Nephron progenitor cell (in vitro differentiated cells): Measurements from ENCODE around the gene UCHL3.
A peak's percentile ranks its signal among the peaks of the same experiment; 100 is the strongest.

Source experiments
- DNase-seq: peaks from one replicate; pipeline ENCODE4 v3.0.0; 2021
- H3K27ac Mint-ChIP-seq: 2 replicates; pipeline ENCODE4 v1.8.0; 2021; ENCODE audit warnings: mild to moderate bottlenecking, moderate library complexity, mixed read lengths
- H3K27me3 Mint-ChIP-seq: 2 replicates; pipeline ENCODE4 v1.8.0; 2021; ENCODE audit warnings: mild to moderate bottlenecking, low read depth, mixed read lengths; ENCODE audit not compliant: poor library complexity
- H3K36me3 Mint-ChIP-seq: 2 replicates; pipeline ENCODE4 v1.8.0; 2021; ENCODE audit warnings: low read depth, mixed read lengths
- H3K4me1 Mint-ChIP-seq: 2 replicates; pipeline ENCODE4 v1.8.0; 2021; ENCODE audit warnings: mixed read lengths
- H3K4me3 Mint-ChIP-seq: 2 replicates; pipeline ENCODE4 v1.8.0; 2021; ENCODE audit warnings: mild to moderate bottlenecking, moderate library complexity, mixed read lengths
- H3K9me3 Mint-ChIP-seq: 2 replicates; pipeline ENCODE4 v1.8.0; 2021; ENCODE audit warnings: mild to moderate bottlenecking, moderate library complexity, mixed read lengths
- TF ChIP-seq, protein P1 (sequence below): fragments of 200-600 bp; sonication (generic); IDR thresholded peaks from 2 replicates; pipeline ENCODE4 v1.5.0; 2021; ENCODE audit warnings: antibody characterized with exemption

UCHL3 gene

DNA sequence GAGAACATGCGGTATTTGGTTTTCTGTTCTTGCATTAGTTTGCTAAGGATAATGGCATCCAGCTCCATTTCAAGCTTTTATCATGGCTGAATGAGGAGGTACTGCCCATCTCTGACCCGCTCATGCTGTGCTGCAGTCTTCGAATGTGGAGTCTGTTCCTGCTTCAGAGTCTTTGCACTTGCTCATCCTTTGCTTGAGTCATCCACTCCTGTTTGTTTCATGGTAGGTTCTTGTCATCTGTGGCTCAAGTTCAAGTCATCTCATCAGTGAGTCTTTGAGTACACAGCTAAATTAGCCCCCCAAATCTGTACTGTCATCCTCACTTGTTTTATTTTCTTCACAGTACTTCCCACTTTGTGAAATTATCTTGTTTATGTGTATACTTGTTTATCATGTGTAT, 5.4 kb downstream of the UCHL3 start:
- Mint-ChIP-seq H3K27me3 (no peaks in the 10 kb centered on the region), H3K4me3 (no peak overlapping the region)

DNA sequence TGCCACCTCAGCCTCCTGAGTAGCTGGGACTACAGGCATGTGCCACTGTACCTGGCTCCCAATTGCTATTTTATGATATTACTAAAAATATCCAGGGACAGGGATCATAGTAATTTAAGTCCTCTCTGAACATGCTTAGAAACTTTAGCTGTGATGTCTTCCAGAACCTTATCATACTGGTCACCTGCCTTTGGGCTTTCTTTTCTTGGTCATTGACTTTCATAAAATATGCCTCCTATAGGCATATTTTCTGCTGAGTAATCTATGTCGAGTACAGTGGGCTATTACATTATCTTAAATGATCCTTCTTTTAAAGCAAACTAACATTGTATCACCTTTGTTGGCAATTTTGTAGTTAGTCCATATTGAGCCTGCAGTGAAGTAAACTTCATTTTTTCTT, 6.2 kb downstream of the UCHL3 start:
- Mint-ChIP-seq H3K4me1 (peaks cover 7% of the 10 kb centered on the region), H3K9me3 (no peaks in the 10 kb centered on the region), H3K27me3 (no peaks in the 10 kb centered on the region), H3K36me3 (peaks cover 47% of the 10 kb centered on the region), H3K27ac (no peak overlapping the region), H3K4me3 (no peak overlapping the region)
- DNase-seq = no peak
- TF ChIP-seq, protein P1, sequence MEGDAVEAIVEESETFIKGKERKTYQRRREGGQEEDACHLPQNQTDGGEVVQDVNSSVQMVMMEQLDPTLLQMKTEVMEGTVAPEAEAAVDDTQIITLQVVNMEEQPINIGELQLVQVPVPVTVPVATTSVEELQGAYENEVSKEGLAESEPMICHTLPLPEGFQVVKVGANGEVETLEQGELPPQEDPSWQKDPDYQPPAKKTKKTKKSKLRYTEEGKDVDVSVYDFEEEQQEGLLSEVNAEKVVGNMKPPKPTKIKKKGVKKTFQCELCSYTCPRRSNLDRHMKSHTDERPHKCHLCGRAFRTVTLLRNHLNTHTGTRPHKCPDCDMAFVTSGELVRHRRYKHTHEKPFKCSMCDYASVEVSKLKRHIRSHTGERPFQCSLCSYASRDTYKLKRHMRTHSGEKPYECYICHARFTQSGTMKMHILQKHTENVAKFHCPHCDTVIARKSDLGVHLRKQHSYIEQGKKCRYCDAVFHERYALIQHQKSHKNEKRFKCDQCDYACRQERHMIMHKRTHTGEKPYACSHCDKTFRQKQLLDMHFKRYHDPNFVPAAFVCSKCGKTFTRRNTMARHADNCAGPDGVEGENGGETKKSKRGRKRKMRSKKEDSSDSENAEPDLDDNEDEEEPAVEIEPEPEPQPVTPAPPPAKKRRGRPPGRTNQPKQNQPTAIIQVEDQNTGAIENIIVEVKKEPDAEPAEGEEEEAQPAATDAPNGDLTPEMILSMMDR = no peak

More for the DNA sequence above, 5.4 kb downstream of the UCHL3 start:
- Mint-ChIP-seq H3K4me1 (peaks cover 16% of the 10 kb centered on the region), H3K9me3 (no peaks in the 10 kb centered on the region), H3K36me3 (peaks cover 47% of the 10 kb centered on the region), H3K27ac (no peak overlapping the region)
- DNase-seq = no peak
- TF ChIP-seq, protein P1 = no peak

GRCh38 chr13:75556961-75557360, 7.4 kb downstream of the UCHL3 start:
- no peak overlapping the region for H3K27ac Mint-ChIP-seq
- TF ChIP-seq, protein P1 = no peak
- H3K27me3 Mint-ChIP-seq = no peaks in the 10 kb centered on the region
- no peaks in the 10 kb centered on the region for H3K9me3 Mint-ChIP-seq
- DNase-seq = no peak
- H3K4me3 Mint-ChIP-seq = no peak overlapping the region
- peaks cover 47% of the 10 kb centered on the region for H3K36me3 Mint-ChIP-seq
- no peaks in the 10 kb centered on the region for H3K4me1 Mint-ChIP-seq

DNA sequence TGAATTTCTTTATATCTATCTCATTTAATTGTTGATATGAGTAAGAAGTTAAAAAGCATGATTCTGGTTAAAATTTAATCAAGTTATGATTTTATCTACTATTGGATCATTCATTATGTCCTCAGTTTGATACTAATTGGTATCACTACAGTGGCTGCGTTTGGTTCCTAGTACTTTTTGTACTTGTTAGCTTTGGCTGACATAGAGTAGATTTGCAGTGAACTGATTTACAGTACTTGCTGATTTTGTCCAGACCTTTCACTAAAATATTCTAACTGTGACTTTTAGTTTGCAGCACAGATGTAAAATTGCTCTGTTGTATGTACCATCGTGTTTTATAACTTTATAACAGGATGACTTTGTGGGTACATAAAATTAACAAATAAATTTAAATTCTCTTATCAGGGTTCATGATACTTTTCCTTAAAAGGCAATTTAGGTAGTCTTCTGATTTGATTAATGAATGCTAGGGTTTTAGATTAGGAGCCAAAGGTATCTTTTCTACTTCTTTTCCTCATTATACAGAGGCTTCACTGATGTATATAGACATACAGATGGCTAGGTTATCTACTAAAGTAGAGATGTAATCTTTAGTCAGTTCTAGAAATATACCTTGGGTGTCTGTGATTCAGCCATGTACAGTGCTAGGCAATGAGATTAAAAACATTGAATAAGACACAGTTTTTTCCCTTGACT, 8.7 kb downstream of the UCHL3 start:
- Mint-ChIP-seq H3K9me3 (no peaks in the 10 kb centered on the region), H3K27me3 (no peaks in the 10 kb centered on the region), H3K4me3 (no peak overlapping the region), H3K27ac (no peak overlapping the region), H3K4me1 (no peaks in the 10 kb centered on the region), H3K36me3 (peaks cover 43% of the 10 kb centered on the region)
- no peak for DNase-seq
- TF ChIP-seq, protein P1 = no peak

DNA sequence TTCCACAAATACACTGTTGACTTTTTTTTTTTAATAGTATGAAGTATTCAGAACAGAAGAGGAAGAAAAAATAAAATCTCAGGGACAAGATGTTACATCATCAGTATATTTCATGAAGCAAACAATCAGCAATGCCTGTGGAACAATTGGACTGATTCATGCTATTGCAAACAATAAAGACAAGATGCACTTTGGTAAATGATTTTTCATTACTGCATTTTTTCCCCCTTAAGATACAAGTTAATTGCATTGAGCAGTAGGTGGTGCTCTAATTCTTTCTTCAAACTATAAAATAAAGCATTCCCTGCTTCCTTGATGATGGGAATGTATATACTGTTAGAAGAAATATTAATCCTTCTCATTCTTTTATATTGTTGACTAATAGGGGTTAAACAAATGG, 17.1 kb downstream of the UCHL3 start:
- Mint-ChIP-seq H3K4me3 (no peak overlapping the region), H3K27me3 (no peaks in the 10 kb centered on the region), H3K27ac (no peak overlapping the region), H3K9me3 (no peaks in the 10 kb centered on the region), H3K4me1 (no peaks in the 10 kb centered on the region), H3K36me3 (peaks cover 38% of the 10 kb centered on the region)
- TF ChIP-seq, protein P1 = no peak
- no peak for DNase-seq

DNA sequence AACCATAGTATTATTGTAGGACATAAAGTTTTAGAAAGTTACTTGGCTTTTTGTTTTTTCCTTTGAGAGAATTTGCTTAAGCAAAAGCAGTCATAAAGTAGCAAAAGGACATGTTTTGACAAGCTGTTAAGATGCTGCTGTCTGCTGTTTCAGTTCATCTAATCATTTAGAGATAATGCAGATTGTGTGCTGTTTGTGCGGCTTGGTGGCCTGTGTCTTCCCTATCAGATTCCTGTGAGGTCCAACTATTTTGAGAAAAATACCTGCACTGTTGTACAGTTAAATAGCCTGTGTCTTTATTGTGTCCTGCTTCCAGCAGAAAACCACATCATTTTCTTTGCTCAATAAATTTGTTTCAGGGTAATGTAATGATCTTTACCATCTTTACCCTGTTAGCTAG, 20.0 kb downstream of the UCHL3 start:
- no peaks in the 10 kb centered on the region for H3K9me3 Mint-ChIP-seq
- DNase-seq = no peak
- no peak overlapping the region for H3K4me3 Mint-ChIP-seq
- TF ChIP-seq, protein P1 = no peak
- peaks cover 59% of the 10 kb centered on the region for H3K36me3 Mint-ChIP-seq
- no peaks in the 10 kb centered on the region for H3K4me1 Mint-ChIP-seq
- peak overlapping the region; percentile 43 for H3K27ac Mint-ChIP-seq
- H3K27me3 Mint-ChIP-seq = no peaks in the 10 kb centered on the region
